HG02759 (cell line): ENCODE measurements around the gene NUP160.
"Not testable (repeated sequence)": the region's sequence is repeated elsewhere in the genome, so short reads cannot be mapped to it uniquely, and the experiment has no call there.

ENCODE experiments used
- ATAC-seq: cut with Tn5 transposase; IDR thresholded peaks from one replicate; pipeline ENCODE4 v1.9.1; 2021; ENCODE audit warnings: mild to moderate bottlenecking, moderate library complexity; ENCODE audit not compliant: unreplicated experiment

The NUP160 gene, protein sequence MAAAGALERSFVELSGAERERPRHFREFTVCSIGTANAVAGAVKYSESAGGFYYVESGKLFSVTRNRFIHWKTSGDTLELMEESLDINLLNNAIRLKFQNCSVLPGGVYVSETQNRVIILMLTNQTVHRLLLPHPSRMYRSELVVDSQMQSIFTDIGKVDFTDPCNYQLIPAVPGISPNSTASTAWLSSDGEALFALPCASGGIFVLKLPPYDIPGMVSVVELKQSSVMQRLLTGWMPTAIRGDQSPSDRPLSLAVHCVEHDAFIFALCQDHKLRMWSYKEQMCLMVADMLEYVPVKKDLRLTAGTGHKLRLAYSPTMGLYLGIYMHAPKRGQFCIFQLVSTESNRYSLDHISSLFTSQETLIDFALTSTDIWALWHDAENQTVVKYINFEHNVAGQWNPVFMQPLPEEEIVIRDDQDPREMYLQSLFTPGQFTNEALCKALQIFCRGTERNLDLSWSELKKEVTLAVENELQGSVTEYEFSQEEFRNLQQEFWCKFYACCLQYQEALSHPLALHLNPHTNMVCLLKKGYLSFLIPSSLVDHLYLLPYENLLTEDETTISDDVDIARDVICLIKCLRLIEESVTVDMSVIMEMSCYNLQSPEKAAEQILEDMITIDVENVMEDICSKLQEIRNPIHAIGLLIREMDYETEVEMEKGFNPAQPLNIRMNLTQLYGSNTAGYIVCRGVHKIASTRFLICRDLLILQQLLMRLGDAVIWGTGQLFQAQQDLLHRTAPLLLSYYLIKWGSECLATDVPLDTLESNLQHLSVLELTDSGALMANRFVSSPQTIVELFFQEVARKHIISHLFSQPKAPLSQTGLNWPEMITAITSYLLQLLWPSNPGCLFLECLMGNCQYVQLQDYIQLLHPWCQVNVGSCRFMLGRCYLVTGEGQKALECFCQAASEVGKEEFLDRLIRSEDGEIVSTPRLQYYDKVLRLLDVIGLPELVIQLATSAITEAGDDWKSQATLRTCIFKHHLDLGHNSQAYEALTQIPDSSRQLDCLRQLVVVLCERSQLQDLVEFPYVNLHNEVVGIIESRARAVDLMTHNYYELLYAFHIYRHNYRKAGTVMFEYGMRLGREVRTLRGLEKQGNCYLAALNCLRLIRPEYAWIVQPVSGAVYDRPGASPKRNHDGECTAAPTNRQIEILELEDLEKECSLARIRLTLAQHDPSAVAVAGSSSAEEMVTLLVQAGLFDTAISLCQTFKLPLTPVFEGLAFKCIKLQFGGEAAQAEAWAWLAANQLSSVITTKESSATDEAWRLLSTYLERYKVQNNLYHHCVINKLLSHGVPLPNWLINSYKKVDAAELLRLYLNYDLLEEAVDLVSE (N-terminal part only)

DNA sequence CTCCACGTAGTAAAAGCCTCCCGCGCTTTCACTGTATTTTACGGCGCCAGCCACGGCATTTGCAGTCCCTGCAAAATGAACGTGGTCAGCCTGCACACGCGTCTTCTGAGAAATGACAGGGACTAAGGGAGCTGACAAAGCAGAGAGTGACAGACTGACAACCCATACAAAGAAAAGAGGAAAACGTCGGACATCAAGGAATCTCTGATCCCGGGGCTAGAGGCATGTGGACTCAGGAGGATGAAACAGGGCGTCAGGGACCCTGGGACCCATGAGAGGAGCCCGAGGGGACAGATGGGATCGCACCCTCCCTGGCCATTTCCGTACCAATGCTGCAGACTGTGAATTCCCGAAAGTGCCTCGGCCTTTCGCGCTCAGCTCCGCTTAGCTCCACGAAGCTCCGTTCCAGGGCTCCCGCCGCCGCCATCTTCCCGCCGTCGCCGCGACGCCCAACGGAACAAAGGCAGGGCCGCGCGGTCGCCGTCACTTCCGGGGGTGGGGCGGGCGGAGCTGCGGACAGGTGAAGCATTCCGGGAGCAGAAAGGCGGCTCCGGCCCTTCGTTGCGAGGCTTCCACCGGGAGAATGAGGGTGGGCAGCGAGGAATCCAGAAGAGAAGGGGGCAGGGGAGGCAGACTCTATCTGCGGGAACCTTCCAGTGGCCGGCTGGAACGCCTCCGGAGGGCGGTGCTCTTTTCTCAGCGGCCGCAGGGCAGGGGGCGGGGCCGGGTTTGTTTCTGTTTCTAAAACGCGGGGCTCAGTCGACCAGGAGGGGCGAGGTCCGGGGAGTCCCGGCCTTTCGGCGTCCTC, at the start of gene NUP160:
Gene NUP160 (minus strand): TSS at position 459 of the 808 bp plus-strand sequence. CDS start 32 bp downstream, at position 427.
- ATAC-seq: peak; percentile 90

DNA sequence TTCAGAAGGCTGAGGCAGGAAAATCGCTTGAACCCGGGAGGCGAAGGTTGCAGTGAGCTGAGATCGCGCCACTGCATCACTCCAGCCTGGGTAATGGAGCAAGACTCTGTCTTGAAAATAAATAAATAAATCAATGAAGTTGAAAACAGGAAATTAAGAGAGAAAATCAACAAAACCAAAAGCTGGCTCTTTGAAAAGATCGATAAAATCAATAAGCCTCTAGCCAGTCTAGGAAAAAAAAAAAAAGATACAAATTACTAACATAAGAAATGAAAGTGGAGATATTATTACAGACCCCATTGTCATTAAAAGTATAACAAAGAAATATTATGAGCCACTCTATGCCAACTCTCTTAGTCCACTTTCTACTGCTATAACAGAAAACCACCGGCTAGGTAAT, 48.0 kb upstream of the NUP160 start:
- ATAC-seq: no peak

DNA sequence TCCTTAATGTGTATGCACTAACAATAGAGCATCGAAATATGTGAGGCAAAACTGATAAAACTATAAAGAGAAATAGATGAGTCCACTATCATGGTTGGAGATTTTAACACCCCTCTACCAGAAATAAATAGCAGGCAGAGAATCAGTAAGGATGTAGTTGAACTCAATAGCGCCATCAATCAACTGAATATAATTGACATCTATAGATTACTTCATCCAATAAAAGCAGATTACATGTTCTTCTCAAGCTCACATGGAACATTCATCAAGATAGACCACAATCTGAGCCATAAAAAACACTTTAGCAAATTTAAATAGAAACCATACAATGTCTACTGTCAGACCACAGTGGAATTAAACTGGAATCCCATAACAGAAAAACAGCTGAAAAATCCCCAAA, 46.9 kb upstream of the NUP160 start:
- ATAC-seq: no peak

DNA sequence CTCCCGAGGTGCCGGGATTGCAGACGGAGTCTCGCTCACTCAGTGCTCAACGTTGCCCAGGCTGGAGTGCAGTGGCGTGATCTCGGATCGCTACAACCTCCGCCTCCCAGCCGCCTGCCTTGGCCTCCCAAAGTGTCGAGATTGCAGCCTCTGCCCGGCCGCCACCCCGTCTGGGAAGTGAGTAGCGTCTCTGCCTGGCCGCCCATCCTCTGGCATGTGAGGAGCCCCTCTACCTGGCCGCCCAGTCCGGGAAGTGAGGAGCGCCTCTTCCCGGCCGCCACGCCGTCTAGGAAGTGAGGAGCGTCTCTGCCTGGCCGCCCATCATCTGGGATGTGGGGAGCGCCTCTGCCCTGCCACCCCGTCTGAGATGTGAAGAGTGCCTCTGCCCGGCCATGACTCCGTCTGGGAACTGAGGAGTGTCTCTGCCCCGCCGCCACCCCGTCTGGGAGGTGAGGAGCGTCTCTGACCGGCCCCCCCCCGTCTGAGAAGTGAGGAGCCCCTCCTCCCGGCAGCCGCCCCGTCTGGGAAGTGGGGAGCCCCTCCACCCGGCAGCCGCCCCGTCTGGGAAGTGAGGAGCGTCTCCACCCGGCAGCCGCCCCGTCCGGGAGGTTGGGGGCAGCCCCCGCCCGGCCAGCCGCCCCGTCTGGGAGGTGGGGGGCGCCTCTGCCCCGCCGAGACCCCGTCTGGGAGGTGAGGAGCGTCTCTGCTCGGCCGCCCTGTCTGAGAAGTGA, 44.6 kb upstream of the NUP160 start:
- not testable (repeated sequence) for ATAC-seq

DNA sequence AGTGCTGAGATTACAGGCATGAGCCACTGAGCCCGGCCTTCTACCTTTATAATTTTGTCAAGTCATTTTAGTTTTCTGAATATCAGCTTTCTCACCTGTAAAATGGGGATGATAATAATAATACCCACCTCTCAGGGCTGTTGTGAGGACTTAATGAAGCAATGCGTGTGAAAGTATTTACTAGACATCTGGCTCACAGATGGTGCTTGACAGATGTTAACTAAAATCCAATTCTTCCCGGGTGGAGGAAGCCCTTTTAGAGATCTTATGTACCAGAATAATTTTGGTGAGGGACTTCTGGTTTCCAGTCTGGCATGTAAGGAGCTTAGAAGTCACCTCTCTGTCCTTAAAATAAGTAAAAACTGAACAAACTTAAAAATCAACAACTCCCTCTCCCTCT, 43.7 kb upstream of the NUP160 start:
- no peak for ATAC-seq

DNA sequence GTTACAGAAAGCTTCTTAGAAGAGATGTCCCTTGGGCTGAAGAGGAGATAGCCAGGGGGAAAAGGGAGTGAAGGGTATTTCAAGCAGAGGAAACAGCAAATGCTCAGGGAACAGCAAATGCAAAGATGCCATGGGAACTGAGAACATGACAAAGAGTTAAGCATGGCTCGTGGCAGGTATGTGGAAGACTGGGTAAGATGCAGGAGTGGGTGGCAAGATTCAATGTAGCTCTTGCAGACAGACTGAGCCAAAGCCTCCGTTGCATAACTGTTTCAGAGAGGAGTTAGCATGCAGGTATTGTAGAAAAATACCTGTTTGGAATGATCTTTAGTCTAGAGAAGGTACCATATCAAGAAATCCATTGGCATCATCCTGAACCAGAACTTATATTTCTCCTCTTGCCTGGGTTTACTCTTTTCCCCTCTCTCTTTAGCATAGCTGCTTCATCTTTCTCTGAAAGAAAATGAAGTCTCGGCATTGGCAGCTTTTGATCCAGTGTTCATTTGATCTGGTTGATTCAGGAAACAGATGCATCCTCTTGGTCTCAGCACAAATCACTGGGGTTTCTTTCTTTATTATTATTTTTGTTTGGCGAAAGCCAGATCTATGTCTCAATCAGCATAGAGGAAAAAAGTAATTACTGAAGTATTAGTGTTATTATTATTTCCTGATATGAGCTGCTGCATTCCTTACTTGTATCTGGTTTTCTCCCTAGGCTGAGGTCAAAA, 41.7 kb upstream of the NUP160 start:
- ATAC-seq: no peak

DNA sequence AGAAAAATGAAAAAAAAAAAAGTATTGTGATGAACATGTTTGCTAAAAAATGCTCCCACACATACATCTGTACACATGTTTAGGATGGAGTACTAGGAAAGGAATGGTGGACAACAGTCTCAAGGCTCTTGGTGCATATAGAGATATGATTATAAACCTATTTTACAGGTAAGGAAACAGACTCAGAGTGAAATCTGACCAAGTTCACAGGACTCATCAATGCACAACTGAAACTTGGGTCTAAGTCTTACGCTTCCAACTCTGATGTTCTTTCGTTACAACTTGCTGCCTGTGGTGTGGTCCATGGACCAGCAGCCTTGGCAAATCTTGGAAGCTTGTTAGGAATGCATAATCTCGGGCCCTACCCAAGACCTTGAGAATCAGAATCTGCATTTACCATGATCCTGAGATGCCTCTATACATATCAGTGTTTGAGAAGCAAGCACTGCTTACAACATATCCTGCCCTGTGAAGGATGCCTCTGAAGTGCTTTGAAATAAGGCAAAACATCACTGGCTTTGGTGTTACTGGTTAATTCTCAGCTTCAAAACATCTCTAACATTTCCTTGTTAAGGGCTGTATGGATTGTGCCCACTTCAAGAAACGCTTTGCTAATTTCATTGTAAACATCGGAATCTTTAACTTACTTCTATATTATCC, 39.9 kb upstream of the NUP160 start:
- ATAC-seq: no peak

DNA sequence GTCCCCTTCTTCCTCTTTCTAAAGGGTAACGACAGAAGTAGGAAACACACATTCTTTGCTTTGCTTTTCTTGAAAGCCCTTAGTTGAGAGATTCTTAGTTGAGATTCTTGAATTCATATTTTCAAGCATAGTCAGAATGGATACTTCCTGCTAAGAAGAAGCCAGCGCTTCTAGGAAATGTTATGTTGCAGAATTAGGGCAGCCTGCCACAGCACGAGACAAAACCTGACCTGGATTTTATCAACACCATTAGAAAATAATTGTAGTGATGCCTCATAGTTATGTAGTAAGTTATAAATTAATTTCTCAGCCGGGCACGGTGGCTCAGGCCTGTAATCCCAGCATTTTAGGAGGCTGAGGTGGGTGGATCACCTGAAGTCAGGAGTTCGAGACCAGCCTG, 37.9 kb upstream of the NUP160 start:
- ATAC-seq: no peak

DNA sequence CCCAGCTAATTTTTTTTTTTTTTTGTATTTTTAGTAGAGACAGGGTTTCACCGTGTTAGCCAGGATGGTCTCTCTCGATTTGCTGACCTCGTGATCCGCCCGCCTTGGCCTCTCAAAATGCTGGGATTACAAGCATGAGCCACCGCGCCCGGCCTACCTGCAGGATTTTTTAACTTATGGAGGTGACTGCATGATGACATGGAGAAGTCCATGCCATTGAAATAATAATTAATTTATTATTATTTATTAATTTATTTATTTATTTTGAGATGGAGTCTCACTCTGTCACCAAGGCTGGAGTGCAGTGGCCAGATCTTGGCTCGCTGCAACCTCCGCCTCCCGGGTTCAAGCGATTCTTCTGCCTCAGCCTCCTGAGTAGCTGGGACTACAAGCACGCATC, 34.3 kb upstream of the NUP160 start:
- not testable (repeated sequence) for ATAC-seq

DNA sequence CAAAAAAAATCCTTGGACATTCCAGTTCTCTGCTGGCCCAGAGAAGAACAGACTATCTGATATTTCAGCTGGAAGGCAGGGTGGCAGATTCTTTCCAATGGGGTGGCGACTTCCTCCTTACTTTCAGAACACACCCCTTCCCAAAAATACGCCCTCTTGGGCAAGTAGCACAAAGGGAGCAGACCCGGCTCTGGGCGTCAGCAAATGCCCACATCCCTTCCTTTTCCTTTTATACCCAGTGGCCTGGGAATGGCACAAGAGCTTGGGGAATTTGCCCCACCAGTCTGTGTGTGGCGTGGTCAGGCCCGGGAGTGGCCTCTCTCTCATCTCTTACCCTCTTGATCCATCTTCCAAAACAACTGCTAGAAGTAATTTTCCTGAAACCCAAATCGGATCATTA, 33.0 kb upstream of the NUP160 start:
- ATAC-seq: no peak

DNA sequence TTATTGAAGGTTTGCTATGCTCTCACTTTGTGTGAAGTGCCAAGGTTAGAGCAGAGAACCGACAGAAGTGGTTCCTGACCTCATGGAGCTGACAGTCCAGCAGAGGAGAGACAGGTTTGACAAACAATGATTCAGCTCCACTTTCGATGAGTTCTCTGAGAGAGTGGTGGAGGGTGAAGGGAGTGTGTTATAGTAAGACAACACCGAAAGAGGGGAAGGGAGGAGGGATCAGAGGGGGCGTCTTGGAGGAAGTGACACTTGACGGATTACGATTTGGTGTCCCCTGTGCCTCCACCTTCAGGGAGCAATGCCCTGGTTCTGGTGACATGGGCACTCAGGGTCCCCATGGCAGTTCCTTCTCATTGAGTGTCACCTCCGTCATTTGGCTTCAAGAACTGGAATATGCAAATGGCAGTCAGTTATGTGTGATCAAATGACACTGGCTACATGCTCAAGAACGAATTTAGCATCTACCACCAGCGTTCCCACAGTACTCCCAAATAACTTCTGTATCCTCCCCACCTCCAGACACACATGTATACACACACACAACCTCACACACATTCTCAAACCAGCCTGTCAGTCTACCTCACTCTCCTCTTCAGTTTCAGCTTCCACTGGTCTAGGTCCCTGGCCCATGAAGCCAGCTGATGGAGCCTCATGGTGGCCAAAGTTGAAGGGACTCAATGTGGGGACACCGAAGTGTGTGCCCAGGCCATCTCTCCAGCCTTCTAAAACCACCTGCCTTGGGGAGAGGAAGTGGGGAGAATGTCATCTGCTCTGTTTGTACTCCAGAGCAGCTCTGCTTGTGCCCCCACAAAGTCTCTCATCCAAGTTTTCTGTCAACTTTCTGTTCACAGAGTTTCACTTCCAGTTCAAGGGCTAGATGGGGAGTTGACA, 31.4 kb upstream of the NUP160 start:
- no peak for ATAC-seq

DNA sequence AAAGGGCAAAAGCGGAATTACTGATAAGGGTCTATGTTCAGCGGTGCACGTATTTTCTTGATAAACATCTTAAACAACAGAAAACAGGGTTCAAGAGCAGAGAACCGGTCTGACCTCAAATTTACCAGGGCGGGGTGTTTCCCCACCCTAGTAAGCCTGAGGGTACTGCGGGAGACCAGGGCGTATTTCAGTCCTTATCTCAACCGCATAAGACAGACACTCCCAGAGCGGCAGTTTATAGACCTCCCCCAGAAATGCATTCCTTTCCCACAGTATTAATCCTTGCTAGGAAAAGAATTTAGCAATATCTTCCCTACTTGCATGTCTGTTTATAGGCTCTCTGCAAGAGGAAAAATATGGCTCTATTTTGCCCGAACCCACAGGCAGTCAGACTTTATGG, 27.7 kb upstream of the NUP160 start:
- not testable (repeated sequence) for ATAC-seq

DNA sequence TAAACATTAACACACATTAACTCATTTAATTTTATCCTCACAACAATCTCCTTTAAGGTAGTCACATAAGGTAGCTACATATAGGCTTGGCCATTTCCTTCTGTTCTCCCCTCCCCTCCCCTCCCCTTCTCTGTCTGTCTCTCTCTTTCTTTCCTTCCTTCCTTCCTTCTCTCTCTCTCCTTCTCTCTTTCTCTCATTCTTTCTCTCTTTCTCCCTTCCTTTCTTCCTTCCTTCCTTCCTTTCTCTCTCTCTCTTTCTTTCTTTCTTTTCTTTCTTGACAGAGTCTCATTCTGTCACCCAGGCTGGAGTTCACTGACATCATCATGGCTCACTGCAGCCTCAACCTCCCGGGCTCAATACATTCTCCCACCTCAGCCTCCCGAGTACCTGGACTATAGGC, 22.3 kb upstream of the NUP160 start:
- ATAC-seq: no peak

DNA sequence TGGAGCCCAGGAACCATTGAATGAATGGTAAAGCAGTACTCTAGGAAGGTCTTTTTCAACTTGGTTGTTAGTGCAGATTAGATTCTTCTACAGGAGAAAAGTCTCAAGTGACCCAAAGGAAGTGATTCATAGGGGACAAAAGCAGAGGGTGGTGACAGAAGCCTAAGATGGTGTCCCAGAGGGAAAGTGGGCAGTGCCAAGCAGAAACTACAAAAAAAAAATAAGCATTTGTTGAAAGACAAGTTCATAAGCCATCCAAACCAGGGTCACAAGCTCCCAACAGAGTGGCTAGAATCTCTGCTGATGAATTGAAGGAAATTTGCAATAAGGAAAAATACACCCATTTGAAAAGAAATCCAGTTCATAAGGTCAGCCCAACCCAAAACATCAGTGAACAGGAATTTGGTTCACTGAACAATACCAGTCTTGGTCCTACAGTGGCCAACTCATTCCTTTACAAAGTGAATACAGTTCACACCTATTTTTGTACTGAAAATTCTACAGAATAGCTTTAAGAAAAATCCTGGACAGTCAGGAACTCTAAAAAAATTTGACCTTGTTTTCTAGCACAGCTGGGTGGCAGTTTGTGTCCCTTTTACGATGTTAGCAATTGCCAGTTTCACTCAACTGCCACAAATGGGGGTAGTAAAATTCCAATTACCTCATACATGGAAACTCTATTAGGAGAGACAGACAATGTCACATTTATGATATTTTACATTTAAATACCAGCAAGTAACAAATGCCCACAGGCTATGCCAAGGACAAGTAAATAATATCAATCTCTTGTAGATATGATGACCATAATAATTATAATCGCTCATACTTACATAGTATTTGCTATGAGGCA, 21.6 kb upstream of the NUP160 start:
- no peak for ATAC-seq

DNA sequence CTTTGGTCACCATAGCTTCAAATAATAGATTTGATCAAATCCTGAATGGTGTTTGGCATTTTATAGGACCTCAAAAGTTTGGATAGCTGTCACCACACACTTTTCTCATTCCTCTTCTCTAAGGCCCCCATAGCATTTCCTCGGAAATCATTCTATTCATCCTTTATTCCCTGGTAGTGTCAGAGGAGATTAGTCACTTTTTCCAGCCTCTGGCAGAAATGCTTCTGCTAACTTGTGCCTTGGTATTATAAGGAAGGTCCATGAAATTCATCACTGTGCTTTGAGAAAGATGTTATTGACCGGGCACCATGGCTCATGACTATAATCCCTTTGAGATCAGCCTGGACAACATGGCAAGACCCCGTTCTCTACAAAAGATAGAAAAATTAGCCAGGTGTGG, 19.7 kb upstream of the NUP160 start:
- ATAC-seq: no peak

DNA sequence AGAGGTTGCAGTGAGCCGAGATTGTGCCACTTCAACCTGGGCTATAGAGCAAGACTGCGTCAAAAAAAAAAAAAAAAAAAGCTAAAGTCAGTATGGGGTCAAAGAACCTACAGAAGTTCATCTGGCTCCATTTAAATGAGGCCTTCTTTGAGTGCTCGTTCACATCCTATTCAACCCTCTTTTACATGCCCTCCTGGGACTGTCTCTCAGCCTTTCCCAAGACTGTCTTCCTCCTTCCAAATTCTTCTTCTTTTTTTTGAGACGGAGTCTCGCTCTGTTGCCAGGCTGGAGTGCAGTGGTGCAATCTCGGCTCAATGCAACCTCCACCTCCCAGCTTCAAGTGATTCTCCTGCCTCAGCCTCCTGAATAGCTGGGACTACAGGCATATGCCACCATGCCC, 18.7 kb upstream of the NUP160 start:
- not testable (repeated sequence) for ATAC-seq
